Measurements from ENCODE around the gene SBNO1. TPM values are rescaled to one million over a fixed set of nuclear protein-coding genes. Genes with fewer than 3 reads are reported as not detected.
A peak's percentile ranks its signal among the peaks of the same experiment; 100 is the strongest.
"Not testable (repeated sequence)": the region's sequence is repeated elsewhere in the genome, so short reads cannot be mapped to it uniquely, and the experiment has no call there.

SBNO1 gene
- total RNA-seq, 1 donor from 2014 or later: 32.3 TPM

- DNase-seq (ENCODE audit: low spot score) (no peak), ATAC-seq (no peak)
- intact Hi-C loops (cut with DNase I): no loop called here
Observed at GRCh38 chr12:123263196-123263817, 101.3 kb downstream of the SBNO1 start.

- DNase-seq (ENCODE audit: low spot score) (no peak), ATAC-seq (no peak)
- intact Hi-C loops (cut with DNase I): no loop called here
Observed at GRCh38 chr12:123261196-123261595, 103.5 kb downstream of the SBNO1 start.

GRCh38 chr12:123260081-123260480 lies 104.6 kb downstream of the SBNO1 start:
- no peak for DNase-seq (ENCODE audit: low spot score)
- intact Hi-C loops (cut with DNase I): no loop called here

GRCh38 chr12:123258593-123258992 lies 106.1 kb downstream of the SBNO1 start:
- intact Hi-C loops (cut with DNase I): no loop called here
- no peak for ATAC-seq
- no peak for DNase-seq (ENCODE audit: low spot score)

More at GRCh38 chr12:123260081-123260480, 104.6 kb downstream of the SBNO1 start:
- ATAC-seq: no peak

GRCh38 chr12:123254853-123255446 lies 109.7 kb downstream of the SBNO1 start:
- DNase-seq (ENCODE audit: low spot score) (no peak), ATAC-seq (no peak)
- intact Hi-C loops (cut with DNase I): no loop called here

DNA sequence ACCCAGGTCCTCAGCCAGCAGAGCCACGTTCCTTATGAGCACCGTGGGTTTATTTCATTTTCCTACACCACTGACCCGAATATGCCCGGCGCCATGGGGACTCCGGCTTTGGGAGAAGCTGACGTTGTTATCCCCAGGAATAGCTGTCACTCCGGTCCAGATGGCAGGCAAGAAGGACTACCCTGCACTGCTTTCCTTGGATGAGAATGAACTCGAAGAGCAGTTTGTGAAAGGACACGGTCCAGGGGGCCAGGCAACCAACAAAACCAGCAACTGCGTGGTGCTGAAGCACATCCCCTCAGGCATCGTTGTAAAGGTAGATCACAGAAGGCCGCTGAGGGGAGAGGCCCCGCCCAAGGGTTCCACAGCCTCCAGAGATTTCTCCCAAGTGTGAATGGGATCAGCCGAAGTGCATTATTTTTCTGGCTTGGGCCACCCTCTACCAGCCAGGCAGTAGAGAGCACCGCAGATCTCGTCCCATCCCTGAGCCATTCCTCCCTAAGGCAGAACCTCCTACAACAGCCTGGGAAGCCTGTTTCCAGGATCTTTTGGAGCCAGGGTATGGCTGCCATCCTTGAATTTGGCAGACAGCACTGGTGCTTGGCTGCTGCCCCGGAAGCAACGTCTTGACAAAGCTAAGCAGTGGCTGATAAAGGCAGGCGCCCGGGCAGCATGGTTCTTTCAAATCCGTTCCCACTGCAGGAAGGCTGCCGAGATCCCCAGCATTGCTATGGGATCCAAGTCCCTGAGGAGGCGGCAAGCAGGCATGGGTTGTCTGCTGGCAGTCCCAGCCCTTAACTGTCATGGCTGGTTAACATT lies 110.8 kb downstream of the SBNO1 start:
- DNase-seq (ENCODE audit: low spot score) (no peak), ATAC-seq (peak; percentile 19)
- intact Hi-C loops (cut with DNase I): no loop called here

GRCh38 chr12:123252365-123252764 lies 112.3 kb downstream of the SBNO1 start:
- DNase-seq (ENCODE audit: low spot score); intact Hi-C loops (cut with DNase I); ATAC-seq: not testable (repeated sequence)

DNA sequence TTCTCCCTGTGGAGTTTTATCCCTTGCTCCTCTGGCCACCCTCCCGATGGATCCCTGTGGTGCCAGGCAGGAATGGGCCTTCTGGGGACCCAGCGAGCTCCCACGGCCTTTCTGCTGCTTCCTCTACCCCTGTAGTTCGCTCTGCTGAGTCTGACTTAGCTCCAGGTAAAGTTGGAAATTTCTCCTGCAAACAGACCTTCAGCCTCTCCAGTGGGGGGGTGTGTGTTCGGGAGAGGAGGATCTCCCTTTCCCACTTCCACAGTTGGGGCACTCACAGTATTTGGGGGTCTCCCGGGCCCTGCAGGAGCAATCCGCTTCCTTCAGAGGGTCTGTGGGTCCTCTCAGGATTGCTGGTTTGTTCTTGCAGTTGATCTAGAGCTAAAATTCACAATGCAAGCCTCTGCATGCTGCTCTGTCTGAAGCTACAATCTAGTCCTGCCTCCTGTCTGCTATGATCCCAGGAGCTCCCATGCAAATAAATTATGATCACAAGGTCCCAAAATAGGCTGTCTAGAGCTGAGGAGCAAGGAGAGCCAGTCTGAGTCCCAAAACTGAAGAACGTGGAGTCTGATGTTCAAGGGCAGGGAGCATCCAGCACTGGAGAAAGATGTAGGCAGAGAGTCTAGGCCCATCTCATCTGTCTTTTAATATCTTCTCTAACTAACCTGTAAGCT lies 113.1 kb downstream of the SBNO1 start:
- intact Hi-C loops (cut with DNase I): no loop called here
- DNase-seq (ENCODE audit: low spot score) (no peak), ATAC-seq (no peak)

DNA sequence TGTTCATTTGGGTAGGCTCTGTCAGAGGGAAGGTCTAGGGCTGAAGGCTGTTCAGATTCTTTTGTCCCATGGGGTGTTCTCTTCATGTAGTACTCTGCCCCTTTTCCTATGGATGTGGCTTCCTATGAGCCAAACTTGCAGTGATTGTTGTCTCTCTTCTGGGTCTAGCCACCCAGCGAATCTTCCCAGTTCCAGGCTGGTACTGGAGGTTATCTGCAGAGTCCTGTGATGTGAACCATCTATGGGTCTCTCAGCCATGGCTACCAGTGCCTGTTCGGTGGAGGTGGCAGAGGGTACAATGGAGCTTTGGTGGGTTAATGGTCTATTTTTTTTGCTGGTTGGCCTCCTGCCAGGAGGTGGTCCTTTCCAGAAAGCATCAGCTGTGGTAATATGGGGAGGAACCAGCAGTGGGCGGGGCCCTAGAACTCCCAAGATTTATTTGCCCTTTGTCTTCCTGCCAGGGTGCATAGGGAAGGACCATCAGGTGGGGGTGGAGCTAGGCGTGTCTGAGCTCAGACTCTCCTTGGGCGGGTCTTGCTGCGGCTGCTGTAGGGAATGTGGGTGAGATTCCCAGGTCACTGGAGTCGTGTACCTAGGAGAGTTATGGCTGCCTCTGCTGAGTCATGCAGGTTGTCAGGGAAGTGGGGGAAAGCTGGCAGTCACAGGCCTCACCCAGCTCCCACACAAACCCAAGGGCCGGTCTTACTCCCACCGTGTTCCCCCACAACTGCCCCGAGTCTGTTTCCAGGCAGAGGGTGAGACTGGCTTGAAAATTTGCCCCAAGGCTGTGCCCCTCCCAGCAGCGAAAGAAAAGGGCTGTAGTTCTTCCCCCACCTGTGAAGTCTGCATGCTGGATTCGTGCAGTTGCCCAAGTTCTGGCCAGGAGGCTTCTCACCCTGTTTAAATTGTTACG lies 113.9 kb downstream of the SBNO1 start:
- no peak for DNase-seq (ENCODE audit: low spot score)
- peak; percentile 34 for ATAC-seq
- intact Hi-C loops (cut with DNase I): no loop called here

DNA sequence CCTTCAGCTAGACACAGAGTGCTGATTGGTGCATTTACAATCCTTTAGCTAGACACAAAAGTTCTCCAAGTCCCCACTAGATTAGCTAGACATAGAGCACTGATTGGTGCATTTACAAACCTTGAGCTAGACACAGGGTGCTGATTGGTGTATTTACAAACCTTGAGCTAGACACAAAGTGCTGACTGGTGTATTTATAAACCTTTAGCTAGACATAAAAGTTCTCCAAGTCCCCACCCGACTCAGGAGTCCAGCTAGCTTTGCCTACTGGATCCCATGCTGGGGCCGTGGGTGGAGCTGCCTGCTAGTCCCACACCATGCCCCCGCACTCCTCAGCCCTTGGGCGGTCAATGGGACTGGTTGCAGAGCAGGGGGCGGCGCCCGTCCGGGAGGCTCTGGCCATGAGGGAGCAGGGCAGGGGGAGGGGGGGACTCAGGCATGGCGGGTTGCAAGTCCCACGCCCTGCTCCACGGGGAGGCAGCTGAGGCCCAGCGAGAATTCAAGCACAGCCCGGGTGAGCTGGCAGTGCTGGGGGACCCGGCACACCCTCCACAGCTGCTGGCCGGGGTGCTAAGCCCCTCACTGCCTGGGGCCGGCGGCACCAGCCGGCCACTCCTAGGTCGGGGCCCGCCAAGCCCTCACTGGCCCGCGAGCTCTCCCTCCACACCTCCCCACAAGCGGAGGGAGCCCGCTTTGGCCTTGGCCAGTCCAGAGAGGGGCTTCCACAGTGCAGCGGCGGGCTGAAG lies 115.5 kb downstream of the SBNO1 start:
- DNase-seq (ENCODE audit: low spot score); intact Hi-C loops (cut with DNase I): not testable (repeated sequence)
- ATAC-seq: peak; percentile 30

- ATAC-seq; intact Hi-C loops (cut with DNase I); DNase-seq (ENCODE audit: low spot score): not testable (repeated sequence)
Observed at GRCh38 chr12:123248129-123248528, 116.5 kb downstream of the SBNO1 start.

DNA sequence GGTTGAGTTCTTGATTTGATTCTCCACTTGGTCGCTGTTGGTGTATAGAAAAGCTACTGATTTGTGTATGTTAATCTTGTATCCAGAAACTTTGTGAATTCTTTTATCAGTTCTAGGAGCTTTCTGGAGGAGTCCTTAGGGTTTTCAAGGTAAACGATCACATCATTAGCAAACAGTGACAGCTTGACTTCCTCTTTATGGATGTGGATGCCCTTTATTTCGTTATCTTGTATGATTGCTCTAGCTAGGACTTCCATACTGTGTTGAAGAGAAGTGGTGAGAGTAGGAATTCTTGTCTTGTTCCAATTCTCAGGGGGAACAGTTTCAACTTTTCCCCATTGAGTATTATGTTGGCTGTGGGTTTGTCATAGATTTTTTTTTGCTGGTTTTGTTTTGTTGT lies 119.0 kb downstream of the SBNO1 start:
- intact Hi-C loops (cut with DNase I): no loop called here
- DNase-seq (ENCODE audit: low spot score) (no peak), ATAC-seq (no peak)

DNA sequence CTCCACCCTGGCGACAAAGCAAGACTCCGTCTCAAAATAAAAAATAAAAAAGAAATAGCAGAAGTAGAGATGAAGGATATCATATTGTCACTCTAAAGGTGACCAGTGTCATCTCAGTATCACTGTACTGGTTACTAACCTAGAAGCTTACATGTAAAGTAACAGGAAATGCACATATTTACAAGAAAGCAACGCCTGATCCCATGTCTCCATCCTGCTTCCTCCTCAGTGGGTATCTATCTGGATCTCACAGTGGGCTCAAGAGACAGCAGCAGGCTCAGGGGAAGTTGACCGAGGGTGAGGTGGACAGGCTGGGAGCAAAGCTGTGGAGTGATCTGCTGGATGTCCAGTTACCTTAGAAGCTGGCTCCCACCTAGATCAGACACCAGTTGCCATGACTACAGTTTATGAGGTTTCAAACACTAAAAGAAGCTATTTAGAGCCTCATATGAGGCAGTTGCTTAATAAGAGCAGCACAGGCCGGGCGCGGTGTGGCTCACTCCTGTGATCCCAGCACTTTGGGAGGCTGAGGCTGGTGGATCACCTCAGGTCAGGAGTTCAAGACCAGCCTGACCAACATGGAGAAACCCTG lies 120.9 kb downstream of the SBNO1 start:
- intact Hi-C loops (cut with DNase I): no loop called here
- ATAC-seq (no peak), DNase-seq (ENCODE audit: low spot score) (no peak)

DNA sequence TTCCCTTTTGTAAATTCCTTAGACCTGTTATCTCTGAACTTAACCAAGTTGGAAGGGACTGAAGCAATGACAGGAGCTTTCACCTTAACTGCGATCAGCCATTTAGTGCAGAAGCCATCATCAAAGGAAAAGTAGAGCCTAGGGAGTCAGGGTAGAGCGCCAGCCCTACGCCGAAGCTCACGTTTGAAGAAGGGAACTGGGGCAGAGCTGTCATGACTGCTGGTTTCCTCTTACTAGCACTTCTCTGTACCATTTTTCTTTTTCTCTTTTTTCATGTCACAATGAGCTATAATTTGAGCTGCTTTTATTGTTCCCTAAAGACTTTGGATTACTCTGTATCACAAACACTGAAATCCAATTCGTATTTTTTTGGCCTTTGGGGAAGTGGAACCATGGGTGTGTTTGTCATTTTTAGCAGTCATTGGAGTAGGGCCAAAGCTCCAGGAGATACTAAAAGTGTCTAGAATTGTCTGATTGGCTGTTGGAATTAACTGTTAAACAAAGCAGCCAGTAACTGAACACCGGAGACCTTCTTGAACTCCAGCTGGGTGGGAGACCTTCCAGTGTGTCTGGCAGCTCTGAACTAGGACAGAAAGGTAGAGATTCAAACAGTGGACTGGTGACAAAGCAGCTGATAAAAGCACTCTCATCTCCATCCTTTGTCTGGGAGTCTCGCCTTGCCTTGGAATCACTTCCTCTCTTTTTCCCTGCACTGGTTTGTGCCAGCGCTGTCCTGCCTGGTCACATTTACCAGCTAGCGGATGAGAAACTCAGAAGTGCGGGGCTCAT lies 122.3 kb downstream of the SBNO1 start:
- peak; percentile 44 for ATAC-seq
- intact Hi-C loops (cut with DNase I): no loop called here
- no peak for DNase-seq (ENCODE audit: low spot score)

Measured in sciatic nerve (tissue), 2 donors.